OCI-LY3 (cell line): ENCODE data around the gene SLC25A41.

Source experiments
- CTCF ChIP-seq: fragments of 200-600, 300-600 bp; sonication (generic); IDR thresholded peaks from 2 replicates; pipeline ENCODE4 v1.5.1; 2014; ENCODE audit warnings: antibody characterized with exemption, low read length, low read depth
- EZH2phosphoT487 ChIP-seq: fragments of 200-600 bp; shearing (Covaris generic); IDR thresholded peaks from 2 replicates; pipeline ENCODE4 v1.6.1; 2018; ENCODE audit warnings: antibody characterized with exemption, mixed run types, low read depth

- TF ChIP-seq CTCF (no peak), EZH2phosphoT487 (no peak)
These were observed 37.5 kb upstream of the SLC25A41 start for GRCh38 chr19:6471076-6471475.
